GM15510 (cell line): ENCODE data around the gene HMCN2.

Experiments used
- POLR2A ChIP-seq: IDR thresholded peaks from 3 replicates; pipeline ENCODE4 v1.6.1; 2011; ENCODE audit warnings: borderline replicate concordance; ENCODE audit not compliant: insufficient read length; ENCODE audit errors: extremely low read depth

Gene HMCN2

GRCh38 chr9:130304643-130305042 is 39.1 kb downstream of the HMCN2 start:
- no peak for TF ChIP-seq POLR2A

GRCh38 chr9:130305381-130305780 is 39.8 kb downstream of the HMCN2 start:
- no peak for TF ChIP-seq POLR2A

- no peak for TF ChIP-seq POLR2A
Observed at GRCh38 chr9:130306823-130307666, 41.5 kb downstream of the HMCN2 start.

DNA sequence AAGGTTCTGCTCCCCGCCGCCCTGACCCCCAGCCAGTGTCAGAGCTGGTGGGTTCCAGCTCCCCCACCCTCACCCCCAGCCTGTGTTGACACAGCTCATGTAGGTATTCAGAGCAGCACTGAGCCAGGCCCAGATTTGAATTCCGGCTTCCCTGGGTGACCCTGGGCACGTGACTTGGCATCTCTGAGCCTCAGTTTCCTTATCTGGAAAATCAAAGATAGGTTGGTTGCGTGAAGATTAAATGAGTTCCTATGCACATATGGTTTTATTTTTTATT is 42.0 kb downstream of the HMCN2 start:
- no peak for TF ChIP-seq POLR2A

DNA sequence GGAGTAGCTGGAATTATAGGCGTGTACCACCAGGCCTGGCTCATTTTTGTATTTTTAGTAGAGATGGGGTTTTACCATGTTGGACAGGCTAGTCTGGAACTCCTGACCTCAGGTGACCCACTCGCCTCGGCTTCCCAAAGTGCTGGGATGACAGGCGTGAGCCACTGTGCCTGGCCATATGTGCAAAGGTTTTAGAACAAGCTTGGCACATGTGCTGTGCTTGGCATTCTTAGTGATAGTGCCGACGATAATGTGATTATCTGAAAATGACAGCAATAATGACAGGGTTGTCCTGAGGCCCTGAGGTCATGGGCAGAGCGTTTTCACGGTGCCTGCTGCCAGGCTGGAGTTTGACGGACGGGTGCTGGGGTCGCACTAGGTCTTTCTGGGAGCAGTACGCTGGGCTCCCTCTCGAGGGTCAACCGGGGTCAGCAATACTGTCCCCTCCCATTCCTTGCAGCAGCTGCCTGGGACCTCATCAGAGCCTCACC is 42.6 kb downstream of the HMCN2 start:
- no peak for TF ChIP-seq POLR2A

DNA sequence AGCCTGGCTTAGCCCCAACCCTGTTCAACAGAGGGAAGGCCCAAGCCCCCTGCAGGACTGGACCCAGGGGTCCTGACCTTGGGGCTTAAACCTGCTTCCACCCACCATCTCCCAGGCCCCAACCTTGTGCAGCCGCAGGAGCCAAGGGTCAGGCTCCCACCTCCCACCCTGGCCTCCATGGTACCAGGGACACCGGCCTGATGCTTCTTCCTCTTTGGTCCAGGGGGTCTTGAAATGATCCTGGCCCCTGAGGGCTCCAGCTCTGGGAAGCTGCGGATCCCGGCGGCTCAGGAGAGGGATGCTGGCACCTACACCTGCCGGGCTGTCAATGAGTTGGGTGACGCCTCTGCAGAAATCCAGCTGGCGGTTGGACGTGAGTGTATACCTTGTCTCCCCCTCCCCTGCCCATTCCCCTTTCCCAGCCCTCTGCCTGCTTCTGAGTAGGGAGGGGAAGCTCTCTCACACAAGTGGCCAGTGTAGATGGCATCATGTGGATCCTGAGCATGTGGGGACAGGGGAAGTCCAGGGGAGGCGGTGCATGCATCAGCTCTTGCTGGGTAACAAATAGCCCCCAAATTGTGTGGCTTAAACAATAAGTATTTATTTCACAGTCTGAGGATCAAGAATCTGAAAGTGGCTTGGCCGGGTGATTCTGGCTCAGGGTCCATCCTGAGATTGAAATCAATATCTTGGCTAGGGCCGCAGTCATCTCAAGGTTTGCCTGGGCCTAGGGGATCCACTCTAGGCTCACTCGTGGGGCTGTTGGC is 44.3 kb downstream of the HMCN2 start:
- no peak for TF ChIP-seq POLR2A

- no peak for TF ChIP-seq POLR2A
Observed at GRCh38 chr9:130310456-130310855, 44.9 kb downstream of the HMCN2 start.

GRCh38 chr9:130311003-130311402 is 45.4 kb downstream of the HMCN2 start:
- no peak for TF ChIP-seq POLR2A

- TF ChIP-seq POLR2A = no peak
Observed at GRCh38 chr9:130311408-130312140, 46.0 kb downstream of the HMCN2 start.

DNA sequence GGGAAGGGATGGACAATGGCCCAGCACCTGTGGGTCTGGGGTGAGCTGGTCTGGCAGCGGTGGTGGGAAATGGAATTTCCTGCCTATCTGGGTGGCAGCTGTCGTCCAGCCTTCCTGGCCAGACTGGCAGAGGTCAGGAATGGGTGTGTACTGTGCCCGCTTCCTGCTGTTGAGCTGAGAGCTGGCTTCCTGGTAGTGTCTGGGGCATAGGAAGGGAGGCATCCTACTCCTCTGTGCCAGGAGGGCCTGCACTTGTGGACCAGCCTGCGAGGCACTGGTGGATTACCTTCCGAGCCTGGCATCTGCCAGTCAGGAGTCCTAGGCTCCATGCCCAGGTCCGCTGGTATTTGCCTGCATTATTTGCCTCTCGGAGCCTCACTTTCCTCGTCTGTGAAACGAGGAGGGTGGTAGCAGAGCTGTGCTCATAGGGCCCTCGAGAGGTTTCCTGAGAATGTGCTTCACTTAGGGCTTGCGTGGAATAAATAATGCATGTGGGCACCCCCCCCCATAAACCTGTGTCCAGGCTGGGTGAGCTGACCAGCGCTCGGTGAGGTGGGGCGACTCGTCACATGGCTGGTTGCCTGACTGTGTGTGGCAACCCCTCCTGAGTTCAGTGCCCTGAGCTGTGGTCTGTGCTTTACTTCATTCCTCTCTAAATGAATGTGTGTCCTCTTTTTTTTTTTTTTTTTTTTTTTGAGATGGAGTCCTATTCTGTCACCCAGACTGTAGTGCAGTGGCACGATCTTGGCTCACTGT is 47.7 kb downstream of the HMCN2 start:
- TF ChIP-seq POLR2A = no peak

DNA sequence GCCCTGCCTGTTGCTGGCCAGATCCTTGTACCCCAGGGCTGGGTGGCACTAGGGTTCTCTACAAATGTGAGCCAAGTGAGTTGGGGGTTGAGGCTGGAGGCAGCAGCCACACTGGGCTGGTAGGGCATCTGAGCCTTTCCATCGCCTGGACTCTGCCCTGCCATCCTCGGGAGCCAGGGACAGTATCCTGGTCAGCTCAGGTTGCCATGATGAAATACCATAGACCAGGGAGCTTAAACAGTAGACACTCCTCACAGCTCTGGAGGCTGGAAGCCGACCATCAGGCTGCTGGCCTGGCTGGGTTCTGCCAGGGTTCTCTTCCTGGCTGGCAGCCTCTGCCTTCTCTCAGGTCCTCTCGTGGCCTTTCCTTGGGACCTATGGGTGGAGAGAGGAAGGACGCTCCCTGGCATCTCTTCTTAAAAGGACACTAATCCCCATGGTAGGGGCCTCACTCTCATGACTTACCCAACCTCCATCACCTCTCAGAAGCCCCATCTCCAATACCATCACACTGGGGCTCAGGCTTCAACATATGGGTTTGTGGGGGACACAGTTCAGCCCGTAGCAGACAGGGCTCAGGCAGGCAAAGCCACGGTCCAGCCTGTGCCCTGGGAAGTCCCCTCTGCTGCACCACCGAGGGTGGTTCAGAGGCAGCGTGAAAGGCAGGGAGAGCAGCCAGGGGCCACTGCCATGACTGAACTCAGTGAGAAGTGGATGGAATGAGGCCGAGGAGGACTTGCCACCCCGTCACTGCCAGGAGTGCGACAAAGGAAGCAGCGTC is 50.1 kb downstream of the HMCN2 start:
- no peak for TF ChIP-seq POLR2A

DNA sequence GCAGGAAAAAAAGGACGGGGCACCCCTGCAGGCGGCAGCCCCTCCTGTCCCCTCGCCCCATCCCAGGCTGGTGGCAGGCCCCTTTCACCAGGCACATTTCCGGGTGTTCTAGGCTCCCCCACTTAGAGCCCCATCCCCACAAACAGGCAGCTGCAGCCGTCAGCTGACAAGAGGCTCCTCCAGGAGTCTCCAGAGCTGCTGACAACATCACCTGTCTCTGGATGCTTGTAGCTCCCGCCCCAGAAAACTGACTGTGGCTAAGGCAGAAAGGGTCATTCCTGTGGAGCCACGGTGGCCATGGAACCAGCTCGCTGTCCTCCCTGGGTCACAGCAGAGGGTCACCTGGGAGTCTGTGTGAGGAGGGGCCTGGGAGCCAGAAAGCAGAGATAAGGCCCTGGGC is 50.9 kb downstream of the HMCN2 start:
- TF ChIP-seq POLR2A = no peak

- no peak for TF ChIP-seq POLR2A
Observed at GRCh38 chr9:130319300-130319699, 53.7 kb downstream of the HMCN2 start.
